Glutamatergic neuron (in vitro differentiated cells): ENCODE data around the gene NELFE. TPM values are rescaled to one million over a fixed set of nuclear protein-coding genes. Genes with fewer than 3 reads are reported as not detected.
"Not testable (repeated sequence)": the region's sequence is repeated elsewhere in the genome, so short reads cannot be mapped to it uniquely, and the experiment has no call there.

ENCODE experiments used
- DNase-seq: peaks from one replicate; pipeline ENCODE4 v3.0.0; 2022
- H3K27ac Mint-ChIP-seq: one replicate; pipeline ENCODE4 v1.8.0; 2020; ENCODE audit warnings: mild to moderate bottlenecking, mixed read lengths, inconsistent platforms; ENCODE audit not compliant: unreplicated experiment
- H3K27me3 Mint-ChIP-seq: one replicate; pipeline ENCODE4 v1.8.0; 2020; ENCODE audit warnings: mild to moderate bottlenecking, moderate library complexity, mixed read lengths, inconsistent platforms; ENCODE audit not compliant: unreplicated experiment
- H3K36me3 Mint-ChIP-seq: one replicate; pipeline ENCODE4 v1.8.0; 2020; ENCODE audit warnings: mild to moderate bottlenecking, mixed read lengths, inconsistent platforms; ENCODE audit not compliant: unreplicated experiment
- H3K4me1 Mint-ChIP-seq: one replicate; pipeline ENCODE4 v1.8.0; 2020; ENCODE audit warnings: mild to moderate bottlenecking, low read depth, mixed read lengths, inconsistent platforms; ENCODE audit not compliant: unreplicated experiment
- H3K4me3 Mint-ChIP-seq: one replicate; pipeline ENCODE4 v1.8.0; 2020; ENCODE audit warnings: mild to moderate bottlenecking, mixed read lengths, inconsistent platforms; ENCODE audit not compliant: unreplicated experiment
- H3K9me3 Mint-ChIP-seq: one replicate; pipeline ENCODE4 v1.8.0; 2020; ENCODE audit warnings: mild to moderate bottlenecking, moderate library complexity, mixed read lengths, inconsistent platforms; ENCODE audit not compliant: unreplicated experiment
- CTCF ChIP-seq: fragments of 200-600 bp; sonication (generic); IDR thresholded peaks from one replicate; pipeline ENCODE4 v1.5.0; 2021; ENCODE audit not compliant: partially characterized antibody, unreplicated experiment
- total RNA-seq: library from RNA; stranded (reverse); fragmentation: NEBNext Ultra II Directional; extraction: Animal tissue kit (Norgen Biotek cat#: 25700); gene quantifications from one replicate; pipeline ENCODE4 v1.2.1, GENCODE V29; 2021; ENCODE audit not compliant: unreplicated experiment

NELFE gene
- total RNA-seq, 1 donor from 2014 or later, result 52.7 TPM

- Mint-ChIP-seq H3K9me3 (no peaks in the 10 kb centered on the region), H3K4me3 (no peak overlapping the region), H3K4me1 (no peaks in the 10 kb centered on the region), H3K36me3 (no peaks in the 10 kb centered on the region), H3K27me3 (no peaks in the 10 kb centered on the region), H3K27ac (no peak overlapping the region)
- DNase-seq, result no peak
- no peak for TF ChIP-seq CTCF
Measured at GRCh38 chr6:31911826-31912585, 46.8 kb downstream of the NELFE start.

GRCh38 chr6:31909298-31909697 is 49.5 kb downstream of the NELFE start:
- not testable (repeated sequence) for H3K4me3 Mint-ChIP-seq, H3K9me3 Mint-ChIP-seq, H3K27ac Mint-ChIP-seq, H3K27me3 Mint-ChIP-seq, H3K4me1 Mint-ChIP-seq, DNase-seq, H3K36me3 Mint-ChIP-seq

- H3K9me3 Mint-ChIP-seq, result peaks cover 2% of the 10 kb centered on the region
- no peaks in the 10 kb centered on the region for H3K36me3 Mint-ChIP-seq
- H3K27me3 Mint-ChIP-seq, result peaks cover 7% of the 10 kb centered on the region
- no peak for DNase-seq
- no peak for TF ChIP-seq CTCF
- H3K4me3 Mint-ChIP-seq, result no peak overlapping the region
- no peak overlapping the region for H3K27ac Mint-ChIP-seq
- no peaks in the 10 kb centered on the region for H3K4me1 Mint-ChIP-seq
Measured at GRCh38 chr6:31908791-31909190, 50.0 kb downstream of the NELFE start.

- not testable (repeated sequence) for H3K4me1 Mint-ChIP-seq, DNase-seq, H3K9me3 Mint-ChIP-seq, H3K4me3 Mint-ChIP-seq, H3K36me3 Mint-ChIP-seq, H3K27me3 Mint-ChIP-seq, H3K27ac Mint-ChIP-seq
Measured at GRCh38 chr6:31908255-31908654, 50.5 kb downstream of the NELFE start.

GRCh38 chr6:31907158-31907813 is 51.5 kb downstream of the NELFE start:
- H3K36me3 Mint-ChIP-seq, result no peaks in the 10 kb centered on the region
- TF ChIP-seq CTCF, result no peak
- H3K27ac Mint-ChIP-seq, result no peak overlapping the region
- no peak overlapping the region for H3K4me3 Mint-ChIP-seq
- peaks cover 3% of the 10 kb centered on the region for H3K4me1 Mint-ChIP-seq
- no peak for DNase-seq
- peaks cover 10% of the 10 kb centered on the region for H3K27me3 Mint-ChIP-seq
- H3K9me3 Mint-ChIP-seq, result peaks cover 9% of the 10 kb centered on the region

GRCh38 chr6:31906727-31907126 is 52.0 kb downstream of the NELFE start:
- H3K27ac Mint-ChIP-seq, H3K4me1 Mint-ChIP-seq, H3K36me3 Mint-ChIP-seq, DNase-seq, H3K9me3 Mint-ChIP-seq: not testable (repeated sequence)
- Mint-ChIP-seq H3K4me3 (peak overlapping the region; percentile 28), H3K27me3 (peaks cover 10% of the 10 kb centered on the region)
